Hepatocyte (in vitro differentiated cells): ENCODE measurements around the gene HPCAL4.

Experiments used
- CTCF ChIP-seq: fragments of 200-600 bp; sonication (generic); IDR thresholded peaks from 2 replicates; pipeline ENCODE4 v1.5.1; 2016; ENCODE audit warnings: antibody characterized with exemption, mild to moderate bottlenecking; ENCODE audit not compliant: poor library complexity
- EZH2 ChIP-seq: fragments of 200-600 bp; sonication (generic); IDR thresholded peaks from 2 replicates; pipeline ENCODE4 v1.6.1; 2016; ENCODE audit warnings: antibody characterized with exemption, mild to moderate bottlenecking, borderline replicate concordance

- TF ChIP-seq CTCF (no peak), EZH2 (no peak)
Observed at GRCh38 chr1:39652105-39652504, 39.1 kb downstream of the HPCAL4 start.
